Mononuclear cell (primary cell): Measurements from ENCODE around the gene ERC1. TPM values are rescaled to one million over a fixed set of nuclear protein-coding genes. Genes with fewer than 3 reads are reported as not detected.

ENCODE experiments used
- H3K27me3 ChIP-seq: 2 replicates; pipeline ENCODE4 v1.6.0; 2011; ENCODE audit warnings: low read length, control low read depth; ENCODE audit not compliant: insufficient read depth
- H3K4me1 ChIP-seq: 2 replicates; pipeline ENCODE4 v1.5.1; 2011; ENCODE audit warnings: mild to moderate bottlenecking, low read length, control low read depth; ENCODE audit not compliant: insufficient read depth
- H3K4me3 ChIP-seq: 2 replicates; pipeline ENCODE4 v1.5.1; 2011; ENCODE audit warnings: mild to moderate bottlenecking, low read length, moderate library complexity
- H3K9me3 ChIP-seq: 2 replicates; pipeline ENCODE4 v1.5.1; 2011; ENCODE audit warnings: low read depth, mild to moderate bottlenecking, control low read depth, low read length
- total RNA-seq: library from RNA; depleted of rRNA; stranded (reverse); fragments of >200 nt; gene quantifications from one replicate; pipeline ENCODE4 v1.2.3, GENCODE V29; 2012

Gene ERC1
- total RNA-seq, 1 donor = 30.2 TPM

DNA sequence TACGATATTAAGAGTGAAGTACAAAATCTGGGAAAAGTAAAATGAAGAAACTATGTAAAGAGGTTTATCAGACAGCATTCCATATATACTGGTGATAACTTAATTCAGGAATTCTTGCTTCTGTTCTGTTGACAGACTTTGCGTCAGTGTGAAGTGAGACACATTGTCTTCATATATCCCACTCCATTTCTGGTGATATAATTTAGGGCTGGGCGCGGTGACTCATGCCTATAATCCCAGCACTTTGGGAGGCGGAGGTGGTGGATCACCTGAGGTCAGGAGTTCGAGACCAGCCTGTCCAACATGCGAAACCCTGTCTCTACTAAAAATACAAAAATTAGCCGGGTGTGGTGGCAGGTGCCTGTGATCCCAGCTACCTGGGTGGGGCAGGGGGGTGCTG, 21.2 kb upstream of the ERC1 start:
- H3K27me3 ChIP-seq = no peaks in the 10 kb centered on the region
- no peaks in the 10 kb centered on the region for H3K9me3 ChIP-seq
- H3K4me1 ChIP-seq = no peaks in the 10 kb centered on the region
- H3K4me3 ChIP-seq = no peak overlapping the region

GRCh38 chr12:971991-972390, 19.0 kb upstream of the ERC1 start:
- H3K27me3 ChIP-seq = no peaks in the 10 kb centered on the region
- no peaks in the 10 kb centered on the region for H3K4me1 ChIP-seq
- H3K9me3 ChIP-seq = no peaks in the 10 kb centered on the region
- H3K4me3 ChIP-seq = no peak overlapping the region

DNA sequence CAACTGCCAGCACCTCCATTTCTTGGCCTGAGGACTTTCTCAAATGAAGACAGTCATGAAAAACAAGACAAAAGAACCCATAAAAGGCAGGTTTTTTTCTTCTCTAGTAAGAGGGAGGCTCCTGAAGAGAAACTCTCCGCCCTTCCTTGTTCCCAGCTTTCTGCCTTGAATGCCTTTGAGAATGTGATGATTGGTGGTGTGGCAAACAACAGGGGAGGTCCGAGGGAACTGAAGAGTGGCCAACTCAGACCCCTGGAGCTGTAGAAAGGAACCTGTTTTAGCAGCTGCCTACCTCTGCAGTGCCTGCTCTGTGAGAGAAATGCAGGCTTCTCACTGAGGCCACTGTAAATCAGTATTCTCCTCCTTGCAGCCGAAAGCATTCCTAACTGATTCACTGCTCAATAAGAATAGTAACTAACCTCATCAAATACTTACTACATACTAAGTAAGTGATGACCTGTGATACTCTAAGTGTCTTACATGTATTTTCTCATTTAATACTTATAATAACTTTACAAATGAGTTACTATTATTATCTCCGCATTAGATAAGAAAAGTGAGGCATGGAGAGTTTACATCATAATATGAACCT, 16.7 kb upstream of the ERC1 start:
- Histone ChIP-seq H3K9me3 (no peaks in the 10 kb centered on the region), H3K4me3 (no peak overlapping the region), H3K27me3 (no peaks in the 10 kb centered on the region), H3K4me1 (no peaks in the 10 kb centered on the region)

- Histone ChIP-seq H3K27me3 (no peaks in the 10 kb centered on the region), H3K4me1 (no peaks in the 10 kb centered on the region), H3K4me3 (no peak overlapping the region), H3K9me3 (no peaks in the 10 kb centered on the region)
Measured at GRCh38 chr12:976644-977043, 14.4 kb upstream of the ERC1 start.

- H3K4me3 ChIP-seq = no peak overlapping the region
- no peaks in the 10 kb centered on the region for H3K4me1 ChIP-seq
- H3K27me3 ChIP-seq = no peaks in the 10 kb centered on the region
- no peaks in the 10 kb centered on the region for H3K9me3 ChIP-seq
Measured at GRCh38 chr12:977156-977555, 13.9 kb upstream of the ERC1 start.

DNA sequence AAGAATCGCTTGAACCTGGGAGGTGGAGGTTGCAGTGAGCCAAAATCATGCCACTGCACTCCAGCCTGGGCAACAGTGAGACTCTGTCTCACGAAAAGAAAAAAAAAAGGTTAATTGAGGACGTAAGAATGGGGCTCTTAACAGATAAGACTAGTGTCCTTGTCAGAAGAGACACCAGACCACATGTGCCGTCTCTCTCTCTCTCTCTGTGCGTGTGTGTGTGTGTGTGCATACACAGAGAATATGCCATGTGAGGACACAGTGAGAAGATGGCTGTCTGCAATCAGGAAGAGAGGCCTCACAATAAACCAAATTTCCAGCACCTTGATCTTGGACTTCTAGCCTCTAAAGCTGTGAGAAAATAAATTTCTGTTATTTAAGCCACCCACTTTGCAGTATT, 11.7 kb upstream of the ERC1 start:
- Histone ChIP-seq H3K27me3 (no peaks in the 10 kb centered on the region), H3K9me3 (no peaks in the 10 kb centered on the region), H3K4me1 (no peaks in the 10 kb centered on the region), H3K4me3 (no peak overlapping the region)

GRCh38 chr12:981176-981828, 9.7 kb upstream of the ERC1 start:
- Histone ChIP-seq H3K9me3 (no peaks in the 10 kb centered on the region), H3K4me1 (no peaks in the 10 kb centered on the region), H3K27me3 (no peaks in the 10 kb centered on the region), H3K4me3 (no peak overlapping the region)

DNA sequence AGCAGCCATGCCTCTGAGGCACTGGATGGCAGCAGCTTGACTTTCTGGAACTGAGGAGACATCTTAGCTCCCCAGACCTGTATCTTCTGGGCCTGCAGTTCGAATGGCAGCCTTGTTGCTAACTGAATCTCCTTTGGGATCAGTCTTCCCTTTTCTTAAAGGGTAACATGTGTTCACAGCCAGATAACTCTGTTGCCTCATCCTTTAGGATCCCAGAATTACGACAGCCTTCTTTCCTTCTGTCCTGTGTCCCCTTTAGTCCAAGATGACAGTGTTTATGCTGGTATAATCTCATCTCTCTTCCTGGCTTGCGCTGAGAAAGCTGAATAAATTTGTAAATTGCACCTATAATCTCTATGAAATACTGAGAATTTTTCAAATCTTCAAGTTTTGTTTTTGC, 9.1 kb upstream of the ERC1 start:
- no peaks in the 10 kb centered on the region for H3K27me3 ChIP-seq
- H3K4me1 ChIP-seq = no peaks in the 10 kb centered on the region
- H3K9me3 ChIP-seq = no peaks in the 10 kb centered on the region
- H3K4me3 ChIP-seq = no peak overlapping the region

DNA sequence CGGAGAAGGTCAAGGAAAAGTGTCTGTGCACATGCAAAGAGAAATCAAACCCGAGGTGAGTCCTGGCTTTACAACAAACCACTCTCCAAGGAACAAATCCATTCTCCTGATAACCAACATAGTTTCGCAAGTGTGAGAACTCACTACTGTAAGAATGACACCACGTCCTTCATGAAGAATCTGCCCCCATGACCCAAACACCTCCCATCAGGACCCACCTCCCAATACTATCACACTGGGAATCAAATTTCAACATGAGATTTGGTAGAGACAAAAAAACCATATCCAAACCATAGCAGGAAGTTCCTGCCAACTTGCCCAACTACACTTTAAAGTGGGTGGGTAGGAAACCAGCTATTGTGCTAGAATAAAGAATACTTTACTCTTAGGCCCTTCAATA, 2.4 kb upstream of the ERC1 start:
- no peaks in the 10 kb centered on the region for H3K9me3 ChIP-seq
- H3K4me3 ChIP-seq = no peak overlapping the region
- H3K27me3 ChIP-seq = no peaks in the 10 kb centered on the region
- peaks cover 24% of the 10 kb centered on the region for H3K4me1 ChIP-seq

DNA sequence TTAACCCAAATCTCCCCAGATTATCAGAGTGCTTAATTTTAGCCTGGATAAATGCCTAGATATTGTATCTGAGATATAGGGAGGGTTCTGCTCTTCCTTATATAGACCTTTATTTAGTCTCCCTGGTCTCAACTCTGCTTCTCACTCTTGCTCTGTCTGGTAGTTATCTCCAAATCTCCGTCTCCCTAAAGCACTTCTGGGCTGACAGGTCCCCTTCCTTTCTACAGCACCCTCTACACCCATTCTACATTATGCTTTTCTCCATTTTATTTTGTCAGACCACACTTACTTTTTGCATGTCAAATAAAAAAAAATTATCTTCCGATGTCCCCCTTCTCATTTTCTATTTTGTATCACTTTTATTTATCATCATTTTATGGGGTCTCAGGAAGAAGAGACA, 2.0 kb upstream of the ERC1 start:
- Histone ChIP-seq H3K27me3 (no peaks in the 10 kb centered on the region), H3K4me1 (peaks cover 24% of the 10 kb centered on the region), H3K4me3 (no peak overlapping the region), H3K9me3 (no peaks in the 10 kb centered on the region)

GRCh38 chr12:989751-990660, 1.0 kb upstream of the ERC1 start:
- H3K4me3 ChIP-seq = peak overlapping the region; percentile 88

GRCh38 chr12:991350-992333, 619 bp downstream of the ERC1 start:
- Histone ChIP-seq H3K27me3 (no peaks in the 10 kb centered on the region), H3K4me3 (peak overlapping the region; percentile 88), H3K9me3 (no peaks in the 10 kb centered on the region), H3K4me1 (peaks cover 40% of the 10 kb centered on the region)

More at GRCh38 chr12:989751-990660, 1.0 kb upstream of the ERC1 start:
- no peaks in the 10 kb centered on the region for H3K9me3 ChIP-seq
- peaks cover 25% of the 10 kb centered on the region for H3K4me1 ChIP-seq
- H3K27me3 ChIP-seq = no peaks in the 10 kb centered on the region

GRCh38 chr12:992647-993046, 1.6 kb downstream of the ERC1 start:
- H3K4me1 ChIP-seq = peaks cover 44% of the 10 kb centered on the region
- H3K4me3 ChIP-seq = no peak overlapping the region
- no peaks in the 10 kb centered on the region for H3K9me3 ChIP-seq
- H3K27me3 ChIP-seq = no peaks in the 10 kb centered on the region

- Histone ChIP-seq H3K9me3 (no peaks in the 10 kb centered on the region), H3K27me3 (no peaks in the 10 kb centered on the region), H3K4me3 (no peak overlapping the region), H3K4me1 (peaks cover 26% of the 10 kb centered on the region)
Measured at GRCh38 chr12:996881-997280, 5.9 kb downstream of the ERC1 start.
